HCT116 (cell line): Measurements from ENCODE around the gene PDE9A. TPM values are rescaled to one million over a fixed set of nuclear protein-coding genes. Genes with fewer than 3 reads are reported as not detected.

Source experiments
- ATAC-seq: fragments of 200-7000 bp; cut with Tn5 transposase; 2 replicates; pipeline ENCODE4 v1.9.1; 2020; ENCODE audit warnings: mild to moderate bottlenecking, moderate library complexity
- BruUV-seq: library from RNA; stranded (reverse); fragments of 400-500 nt; replicated peaks from 2 replicates; lab custom pipeline; 2021; lab: Mats Ljungman, UMichigan
- CTCF ChIA-PET: fragments of 300-600 bp; sonication (Branson Sonifier 250); formaldehyde crosslinking; loops from one replicate; lab custom pipeline; 2021; ENCODE audit warnings: antibody characterized with exemption; lab: Charles Lee
- POLR2A ChIA-PET: fragments of 300-600, 350-600 bp; sonication (Branson Sonifier 250); formaldehyde crosslinking; loops from one replicate; lab custom pipeline; 2021; ENCODE audit warnings: antibody characterized with exemption; lab: Charles Lee
- RAD21 ChIA-PET, 2 experiments: fragments of 300-600 bp; sonication (Branson Sonifier 250); formaldehyde crosslinking; loops; one replicate each; lab custom pipeline; 2023; ENCODE audit warnings: low total read pairs in 2 of 2; ENCODE audit not compliant: uncharacterized antibody in 2 of 2, unreplicated experiment in 2 of 2, low non-redundant PET in 1 of 2; lab: Charles Lee
- DNase-seq: peaks from one replicate; pipeline ENCODE4 v3.0.0-alpha.2; 2010; ENCODE audit warnings: low read depth, low spot score
- H2AFZ ChIP-seq: fragments of 200-600 bp; shearing (Covaris generic), sonication (generic); 2 replicates; pipeline ENCODE4 v1.6.1; 2017; ENCODE audit warnings: low read depth, mixed run types, mixed read lengths, antibody characterized with exemption, low read length; ENCODE audit not compliant: poor library complexity, severe bottlenecking
- H3K27ac ChIP-seq: 2 replicates; pipeline ENCODE4 v1.5.1; 2012; ENCODE audit warnings: low read depth, low read length
- H3K27me3 ChIP-seq: fragments of 200-600 bp; sonication (generic); 2 replicates; pipeline ENCODE4 v1.6.1; 2016; ENCODE audit warnings: mixed run types, low read length, mixed read lengths; ENCODE audit not compliant: insufficient read depth
- H3K36me3 ChIP-seq, 2 experiments: fragments of 200-500 bp in 1 of 2; fragments of 200-600 bp in 1 of 2; sonication (Bioruptor generic) in 1 of 2; sonication (generic) in 1 of 2; 2 replicates each; pipeline versions ENCODE4 v1.5.1 to v1.6.1; 2014 to 2016; ENCODE audit warnings: low read length in 2 of 2, inconsistent platforms in 1 of 2, mixed read lengths in 1 of 2, mixed run types in 1 of 2; ENCODE audit not compliant: insufficient read depth in 2 of 2, control insufficient read depth in 1 of 2
- H3K4me1 ChIP-seq, 2 experiments: fragments of 200-600 bp in 1 of 2; sonication (generic) in 1 of 2; 2 replicates each; pipeline versions ENCODE4 v1.5.1 to v1.6.1; 2012 to 2017; ENCODE audit warnings: low read length in 2 of 2, inconsistent platforms in 1 of 2, mild to moderate bottlenecking in 1 of 2, mixed read lengths in 1 of 2, mixed run types in 1 of 2, moderate library complexity in 1 of 2; ENCODE audit not compliant: insufficient read depth in 2 of 2, control insufficient read depth in 1 of 2
- H3K4me2 ChIP-seq: fragments of 200-600 bp; sonication (generic); 2 replicates; pipeline ENCODE4 v1.6.1; 2017; ENCODE audit warnings: mixed run types, low read length, mixed read lengths
- H3K4me3 ChIP-seq, 2 experiments: fragments of 200-600 bp in 1 of 2; sonication (generic) in 1 of 2; replicated peaks in 1 of 2; 2 replicates each; pipeline ENCODE4 v1.5.1; 2011 to 2016; ENCODE audit warnings: low read length in 2 of 2, control low read depth in 1 of 2, low read depth in 1 of 2, mild to moderate bottlenecking in 1 of 2, mixed read lengths in 1 of 2, mixed run types in 1 of 2
- H3K79me2 ChIP-seq: fragments of 200-600 bp; sonication (generic); 2 replicates; pipeline ENCODE4 v1.6.1; 2017; ENCODE audit warnings: mild to moderate bottlenecking, mixed run types, low read length, moderate library complexity, mixed read lengths; ENCODE audit not compliant: insufficient read depth
- H3K9ac ChIP-seq: fragments of 200-600 bp; sonication (generic); 2 replicates; pipeline ENCODE4 v1.6.1; 2016; ENCODE audit warnings: low read length, mixed read lengths
- H3K9me2 ChIP-seq: fragments of 200-600 bp; sonication (generic), shearing (Covaris generic); 2 replicates; pipeline ENCODE4 v1.6.1; 2017; ENCODE audit warnings: mixed run types, mild to moderate bottlenecking, moderate library complexity; ENCODE audit not compliant: insufficient read depth
- H3K9me3 ChIP-seq, 2 experiments: fragments of 200-500 bp in 1 of 2; fragments of 200-600 bp in 1 of 2; sonication (Bioruptor generic) in 1 of 2; sonication (generic) in 1 of 2; 2 replicates each; pipeline ENCODE4 v1.6.1; 2014 to 2017; ENCODE audit warnings: low read length in 2 of 2, mixed read lengths in 2 of 2, inconsistent platforms in 1 of 2, low read depth in 1 of 2, mild to moderate bottlenecking in 1 of 2, mixed run types in 1 of 2, moderate library complexity in 1 of 2; ENCODE audit not compliant: control insufficient read depth in 1 of 2, insufficient read depth in 1 of 2
- H4K20me1 ChIP-seq: fragments of 200-600 bp; sonication (generic), shearing (Covaris generic); 2 replicates; pipeline ENCODE4 v1.6.1; 2017; ENCODE audit warnings: mixed run types, mild to moderate bottlenecking, moderate library complexity; ENCODE audit not compliant: insufficient read depth
- ATF3 ChIP-seq: IDR thresholded peaks from 2 replicates; pipeline ENCODE4 v1.6.1; 2012
- CBX3 ChIP-seq: IDR thresholded peaks from 2 replicates; pipeline ENCODE4 v1.6.1; 2012; ENCODE audit warnings: low read depth
- CEBPB ChIP-seq: IDR thresholded peaks from 2 replicates; pipeline ENCODE4 v1.6.1; 2012; ENCODE audit warnings: low read depth
- CTCF ChIP-seq, 3 experiments: fragments of 200-600 bp in 1 of 3; sonication (generic) in 1 of 3; IDR thresholded peaks in 2 of 3; conservative IDR thresholded peaks in 1 of 3; 2 replicates each; pipeline ENCODE4 v1.5.1; 2012 to 2017; ENCODE audit warnings: low read depth in 2 of 3, low read length in 2 of 3, antibody characterized with exemption in 1 of 3, borderline replicate concordance in 1 of 3, control low read depth in 1 of 3, mild to moderate bottlenecking in 1 of 3, mixed read lengths in 1 of 3, mixed run types in 1 of 3, moderate library complexity in 1 of 3; ENCODE audit not compliant: insufficient read depth in 1 of 3
- EGR1 ChIP-seq: IDR thresholded peaks from 2 replicates; pipeline ENCODE4 v1.6.1; 2012; ENCODE audit warnings: low read depth
- EZH2phosphoT487 ChIP-seq: fragments of 200-600 bp; IDR thresholded peaks from 2 replicates; pipeline ENCODE4 v1.6.1; 2018; ENCODE audit warnings: antibody characterized with exemption, borderline replicate concordance
- FOSL1 ChIP-seq: IDR thresholded peaks from 2 replicates; pipeline ENCODE4 v1.6.1; 2012; ENCODE audit warnings: low read depth
- JUND ChIP-seq: IDR thresholded peaks from 2 replicates; pipeline ENCODE4 v1.6.1; 2012
- MAX ChIP-seq: IDR thresholded peaks from 2 replicates; pipeline ENCODE4 v1.6.1; 2012
- POLR2A ChIP-seq: IDR thresholded peaks from 2 replicates; pipeline ENCODE4 v1.7.0; 2011; ENCODE audit warnings: borderline replicate concordance; ENCODE audit not compliant: insufficient read depth, insufficient read length; ENCODE audit errors: extremely low read depth
- POLR2AphosphoS5 ChIP-seq: IDR thresholded peaks from 2 replicates; pipeline ENCODE4 v1.6.1; 2011; ENCODE audit warnings: mild to moderate bottlenecking, low read depth, low read length, moderate library complexity
- RAD21 ChIP-seq: IDR thresholded peaks from 2 replicates; pipeline ENCODE4 v1.6.1; 2012; ENCODE audit warnings: low read depth, mild to moderate bottlenecking
- REST ChIP-seq: IDR thresholded peaks from 2 replicates; pipeline ENCODE4 v1.6.1; 2012; ENCODE audit warnings: low read depth
- SIN3A ChIP-seq: IDR thresholded peaks from 2 replicates; pipeline ENCODE4 v1.6.1; 2012; ENCODE audit warnings: low read depth
- SP1 ChIP-seq: IDR thresholded peaks from 2 replicates; pipeline ENCODE4 v1.6.1; 2012; ENCODE audit warnings: low read depth
- SRF ChIP-seq: IDR thresholded peaks from 2 replicates; pipeline ENCODE4 v1.6.1; 2012; ENCODE audit warnings: low read depth
- TCF7L2 ChIP-seq: IDR thresholded peaks from 2 replicates; pipeline ENCODE4 v1.7.0; 2011; ENCODE audit warnings: borderline replicate concordance, inconsistent platforms; ENCODE audit not compliant: insufficient read depth, insufficient read length; ENCODE audit errors: extremely low read depth
- YY1 ChIP-seq: IDR thresholded peaks from 2 replicates; pipeline ENCODE4 v1.6.1; 2011; ENCODE audit warnings: low read length, low read depth, moderate library complexity, mild to moderate bottlenecking; ENCODE audit not compliant: insufficient replicate concordance; ENCODE audit errors: extremely low read depth
- ZFX ChIP-seq: fragments of 450-650 bp; IDR thresholded peaks from 2 replicates; pipeline ENCODE4 v1.6.1; 2017
- ZNF274 ChIP-seq: fragments of 200-500 bp; sonication (Bioruptor generic); IDR thresholded peaks from 2 replicates; pipeline ENCODE4 v1.6.1; 2014; ENCODE audit warnings: mild to moderate bottlenecking, low read depth, low read length, inconsistent platforms
- intact Hi-C: fragments of 100-400 bp; cut with micrococcal nuclease; formaldehyde crosslinking; loops from 2 replicates; pipeline ENCODE4 v1.10.0; 2022
- total RNA-seq: library from RNA; stranded (reverse); gene quantifications from one replicate; pipeline ENCODE4 v1.2.1, GENCODE V29; 2021; ENCODE audit not compliant: unreplicated experiment

The PDE9A gene
- total RNA-seq, 1 experiment from 2014 or later = 31.4 TPM

- ATAC-seq = no peak
- intact Hi-C loops = no loop called here
- Histone ChIP-seq H3K27ac (no peak overlapping the region), H3K4me1 (no peaks in the 10 kb centered on the region), H4K20me1 (no peaks in the 10 kb centered on the region), H3K9me2 (no peaks in the 10 kb centered on the region), H3K79me2 (no peaks in the 10 kb centered on the region), H3K36me3 (no peaks in the 10 kb centered on the region), H3K9ac (no peak overlapping the region), H3K4me2 (no peak overlapping the region), H3K9me3 (no peaks in the 10 kb centered on the region), H3K4me3 (no peak overlapping the region), H3K27me3 (no peaks in the 10 kb centered on the region), H2AFZ (no peak overlapping the region)
- DNase-seq = no peak
- ChIA-PET RAD21 (no interaction called here), POLR2A (no interaction called here), CTCF (no interaction called here)
- BruUV-seq = no TSS peak
- TF ChIP-seq SP1 (no peak), CTCF (IDR thresholded peaks at IDR 0.05 in 2 of 3, conservative IDR thresholded peaks at IDR 0.05 in 1 of 3; ENCODE audit: borderline replicate concordance in 1 of 3, insufficient read depth in 1 of 3, low read depth in 2 of 3, low read length in 2 of 3) (no peak), CBX3 (no peak), SRF (no peak), FOSL1 (no peak), RAD21 (no peak), JUND (no peak), EZH2phosphoT487 (no peak), ZNF274 (no peak), POLR2A (no peak), TCF7L2 (no peak), POLR2AphosphoS5 (no peak), ATF3 (no peak), REST (no peak), MAX (no peak), EGR1 (no peak), YY1 (no peak), CEBPB (no peak), ZFX (no peak), SIN3A (no peak)
These were observed 106.1 kb downstream of the PDE9A start for GRCh38 chr21:42759594-42759927.
